Measurements from ENCODE around the gene PPP4R4. TPM values are rescaled to one million over a fixed set of nuclear protein-coding genes. Genes with fewer than 3 reads are reported as not detected.
"Not testable (repeated sequence)": the region's sequence is repeated elsewhere in the genome, so short reads cannot be mapped to it uniquely, and the experiment has no call there.

The PPP4R4 gene
- total RNA-seq, 4 donors from 2014 or later, result 0.08 to 1.7 (median 0.48) TPM

- WGBS, 2 donors, result 61 to 74% methylated on average over 3 of the region's 3 CpGs
These were observed 119.4 kb downstream of the PPP4R4 start for GRCh38 chr14:94293578-94293924.

GRCh38 chr14:94295360-94296180 is 121.4 kb downstream of the PPP4R4 start:
- intact Hi-C loops (cut with DNase I), result no loop called here
- H3K9me3 ChIP-seq, result no peaks in the 10 kb centered on the region
- WGBS, 2 donors, result 75 to 77% methylated on average over 8 to 9 of the region's 9 CpGs
- no peaks in the 10 kb centered on the region for H3K36me3 ChIP-seq
- peaks cover 0 to 72% (median 0%) of the 10 kb centered on the region in 4 donors for H3K27me3 ChIP-seq
- no peak for TF ChIP-seq POLR2A (IDR thresholded peaks at IDR 0.05)
- no peak for TF ChIP-seq CTCF (IDR thresholded peaks at IDR 0.05)
- H3K27ac ChIP-seq, result no peak overlapping the region
- no peak for DNase-seq
- no peaks in the 10 kb centered on the region for H3K4me1 ChIP-seq
- no peak overlapping the region for H3K4me3 ChIP-seq

More at GRCh38 chr14:94293578-94293924, 119.4 kb downstream of the PPP4R4 start:
- DNase-seq, result no peak
- Histone ChIP-seq H3K4me3 (no peak overlapping the region), H3K9me3 (no peaks in the 10 kb centered on the region), H3K27ac (no peak overlapping the region), H3K36me3 (no peaks in the 10 kb centered on the region), H3K4me1 (peaks cover 0 to 20% (median 3%) of the 10 kb centered on the region in 3 donors), H3K27me3 (peaks cover 0 to 75% (median 0%) of the 10 kb centered on the region in 4 donors)
- intact Hi-C loops (cut with DNase I), result no loop called here
- TF ChIP-seq POLR2A (IDR thresholded peaks at IDR 0.05) (no peak), CTCF (IDR thresholded peaks at IDR 0.05) (no peak)

DNA sequence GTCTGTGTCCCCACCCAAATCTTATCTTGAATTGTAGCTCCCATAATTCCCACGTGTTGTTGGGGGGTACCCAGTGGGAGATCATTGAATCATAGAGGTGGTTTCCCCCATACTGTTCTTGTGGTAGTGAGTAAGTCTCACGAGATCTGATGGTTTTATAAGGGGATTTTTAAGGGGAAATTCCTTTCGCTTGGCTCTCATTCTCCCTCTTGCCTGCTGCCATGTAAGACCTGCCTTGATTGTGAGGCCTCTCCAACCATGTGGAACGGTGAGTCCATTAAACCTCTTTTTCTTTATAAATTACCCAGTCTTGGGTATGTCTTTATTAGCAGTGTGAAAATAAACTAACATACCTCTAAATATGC is 122.0 kb downstream of the PPP4R4 start:
- H3K27ac ChIP-seq; H3K36me3 ChIP-seq; H3K4me3 ChIP-seq; H3K4me1 ChIP-seq; intact Hi-C loops (cut with DNase I); DNase-seq; H3K9me3 ChIP-seq: not testable (repeated sequence)
- WGBS, 2 donors, result 53 to 74% methylated on average over 4 of the region's 4 CpGs
- H3K27me3 ChIP-seq, result peaks cover 0 to 66% (median 0%) of the 10 kb centered on the region in 4 donors

DNA sequence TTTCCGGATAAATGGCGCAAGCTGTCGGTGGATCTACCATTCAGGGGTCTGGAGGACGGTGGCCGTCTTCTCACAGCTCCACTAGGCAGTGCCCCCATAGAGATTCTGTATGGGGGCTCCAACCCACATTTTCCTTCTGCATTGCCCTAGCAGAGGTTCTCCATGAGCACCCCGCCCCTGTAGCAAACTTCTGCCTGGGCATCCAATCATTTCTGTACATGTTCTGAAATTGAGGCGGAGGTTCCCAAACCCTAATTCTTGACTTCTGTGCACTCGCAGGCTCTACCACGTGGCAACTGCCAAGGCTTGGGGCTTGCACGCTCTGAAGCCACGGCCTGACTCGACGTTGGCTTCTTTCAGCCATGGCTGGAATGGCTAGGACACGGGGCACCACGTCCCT is 124.0 kb downstream of the PPP4R4 start:
- Histone ChIP-seq H3K36me3 (no peaks in the 10 kb centered on the region), H3K4me1 (no peaks in the 10 kb centered on the region), H3K4me3 (no peak overlapping the region), H3K27ac (no peak overlapping the region), H3K9me3 (no peaks in the 10 kb centered on the region), H3K27me3 (peaks cover 0 to 46% (median 0%) of the 10 kb centered on the region in 4 donors)
- no peak for DNase-seq
- 90 to 93% methylated on average over 5 to 12 of the region's 15 CpGs for whole genome bisulfite sequencing, 2 donors
- intact Hi-C loops (cut with DNase I), result no loop called here
- TF ChIP-seq POLR2A (IDR thresholded peaks at IDR 0.05), result no peak
- TF ChIP-seq CTCF (IDR thresholded peaks at IDR 0.05), result no peak

DNA sequence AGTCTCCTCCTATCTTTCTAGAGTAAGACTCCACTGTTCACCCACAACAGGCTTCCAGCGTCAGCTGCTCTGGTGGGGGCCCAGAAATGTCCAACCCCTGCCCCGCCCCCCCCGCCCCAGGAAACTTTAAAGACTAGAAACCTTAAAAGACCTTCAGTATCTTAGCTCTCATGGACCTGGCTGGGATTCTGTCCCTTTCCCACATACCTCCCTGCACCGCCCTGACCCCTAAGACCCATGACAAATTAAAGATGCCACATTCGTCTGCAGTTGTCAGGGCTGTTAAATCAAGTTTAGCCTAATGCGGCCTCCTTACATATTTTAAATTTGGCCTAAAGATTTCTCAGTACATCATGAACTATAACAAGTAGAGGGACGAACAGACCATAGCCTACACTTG is 129.0 kb downstream of the PPP4R4 start:
- H3K9me3 ChIP-seq, result peaks cover 0 to 7% (median 3%) of the 10 kb centered on the region in 3 donors
- H3K4me1 ChIP-seq, result no peaks in the 10 kb centered on the region
- TF ChIP-seq POLR2A (IDR thresholded peaks at IDR 0.05), result no peak
- TF ChIP-seq CTCF (IDR thresholded peaks at IDR 0.05), result no peak
- WGBS, 2 donors, result 79 to 81% methylated on average over 5 of the region's 7 CpGs
- peaks cover 0 to 8% (median 0%) of the 10 kb centered on the region in 4 donors for H3K27me3 ChIP-seq
- no peak overlapping the region for H3K4me3 ChIP-seq
- intact Hi-C loops (cut with DNase I), result no loop called here
- no peaks in the 10 kb centered on the region for H3K36me3 ChIP-seq
- H3K27ac ChIP-seq, result no peak overlapping the region
- DNase-seq, result no peak
